HG03108 (cell line): ENCODE results near the gene TRIO.
A peak's percentile ranks its signal among the peaks of the same experiment; 100 is the strongest.

ENCODE experiments used
- ATAC-seq: cut with Tn5 transposase; IDR thresholded peaks from one replicate; pipeline ENCODE4 v1.9.1; 2021; ENCODE audit warnings: moderate library complexity; ENCODE audit not compliant: unreplicated experiment

The TRIO gene

GRCh38 chr5:14145435-14146334 lies 2.5 kb downstream of the TRIO start:
- no peak for ATAC-seq

- no peak for ATAC-seq
Observed at GRCh38 chr5:14146725-14147124, 3.6 kb downstream of the TRIO start.

- ATAC-seq = no peak
Observed at GRCh38 chr5:14147210-14147609, 4.1 kb downstream of the TRIO start.

- no peak for ATAC-seq
Observed at GRCh38 chr5:14148483-14148882, 5.3 kb downstream of the TRIO start.

GRCh38 chr5:14148890-14149671 lies 5.9 kb downstream of the TRIO start:
- ATAC-seq = no peak

- no peak for ATAC-seq
Observed at GRCh38 chr5:14149672-14150274, 6.6 kb downstream of the TRIO start.

GRCh38 chr5:14151416-14151815 lies 8.3 kb downstream of the TRIO start:
- no peak for ATAC-seq

- ATAC-seq = no peak
Observed at GRCh38 chr5:14153071-14153864, 10.1 kb downstream of the TRIO start.

GRCh38 chr5:14153932-14154731 lies 11.0 kb downstream of the TRIO start:
- peak; percentile 33 for ATAC-seq

- ATAC-seq = peak; percentile 50
Observed at GRCh38 chr5:14155075-14155474, 11.9 kb downstream of the TRIO start.

GRCh38 chr5:14155739-14156138 lies 12.6 kb downstream of the TRIO start:
- ATAC-seq = no peak

GRCh38 chr5:14156290-14156649 lies 13.1 kb downstream of the TRIO start:
- no peak for ATAC-seq

- peak; percentile 48 for ATAC-seq
Observed at GRCh38 chr5:14156650-14157492, 13.7 kb downstream of the TRIO start.

- ATAC-seq = no peak
Observed at GRCh38 chr5:14157493-14157782, 14.3 kb downstream of the TRIO start.

- no peak for ATAC-seq
Observed at GRCh38 chr5:14158890-14159666, 15.9 kb downstream of the TRIO start.

GRCh38 chr5:14161825-14162556 lies 18.8 kb downstream of the TRIO start:
- ATAC-seq = no peak

GRCh38 chr5:14164164-14165163 lies 21.3 kb downstream of the TRIO start:
- no peak for ATAC-seq
